NCI-H82 (cell line): Measurements from ENCODE around the gene GRB10.

Experiments used
- DNase-seq: peaks from one replicate; lab custom pipeline; 2025; lab: John Stamatoyannopoulos, UW

The GRB10 gene

GRCh38 chr7:50667789-50668226, 114.9 kb downstream of the GRB10 start:
- no peak for DNase-seq

GRCh38 chr7:50667338-50667737, 115.4 kb downstream of the GRB10 start:
- no peak for DNase-seq

- no peak for DNase-seq
Measured at GRCh38 chr7:50666124-50666496, 116.6 kb downstream of the GRB10 start.

GRCh38 chr7:50665403-50666123, 117.1 kb downstream of the GRB10 start:
- no peak for DNase-seq

GRCh38 chr7:50664937-50665336, 117.8 kb downstream of the GRB10 start:
- no peak for DNase-seq

- DNase-seq = no peak
Measured at GRCh38 chr7:50664461-50664922, 118.2 kb downstream of the GRB10 start.

GRCh38 chr7:50663396-50664102, 119.1 kb downstream of the GRB10 start:
- peak; percentile 23 for DNase-seq

- no peak for DNase-seq
Measured at GRCh38 chr7:50662996-50663395, 119.7 kb downstream of the GRB10 start.

GRCh38 chr7:50662041-50662694, 120.5 kb downstream of the GRB10 start:
- no peak for DNase-seq

GRCh38 chr7:50661345-50662040, 121.2 kb downstream of the GRB10 start:
- DNase-seq = no peak

GRCh38 chr7:50660830-50661175, 121.9 kb downstream of the GRB10 start:
- DNase-seq = no peak

- DNase-seq = no peak
Measured at GRCh38 chr7:50660040-50660829, 122.5 kb downstream of the GRB10 start.

- DNase-seq = no peak
Measured at GRCh38 chr7:50659329-50659965, 123.2 kb downstream of the GRB10 start.

GRCh38 chr7:50658696-50659095, 124.0 kb downstream of the GRB10 start:
- DNase-seq = no peak

GRCh38 chr7:50657912-50658311, 124.8 kb downstream of the GRB10 start:
- no peak for DNase-seq

- no peak for DNase-seq
Measured at GRCh38 chr7:50657341-50657873, 125.3 kb downstream of the GRB10 start.

GRCh38 chr7:50656141-50656895, 126.4 kb downstream of the GRB10 start:
- no peak for DNase-seq

GRCh38 chr7:50655490-50655889, 127.2 kb downstream of the GRB10 start:
- no peak for DNase-seq

GRCh38 chr7:50655020-50655419, 127.7 kb downstream of the GRB10 start:
- DNase-seq = no peak

- no peak for DNase-seq
Measured at GRCh38 chr7:50653981-50654425, 128.7 kb downstream of the GRB10 start.
